Measurements from ENCODE around the gene CHSY1.

CHSY1 gene

DNA sequence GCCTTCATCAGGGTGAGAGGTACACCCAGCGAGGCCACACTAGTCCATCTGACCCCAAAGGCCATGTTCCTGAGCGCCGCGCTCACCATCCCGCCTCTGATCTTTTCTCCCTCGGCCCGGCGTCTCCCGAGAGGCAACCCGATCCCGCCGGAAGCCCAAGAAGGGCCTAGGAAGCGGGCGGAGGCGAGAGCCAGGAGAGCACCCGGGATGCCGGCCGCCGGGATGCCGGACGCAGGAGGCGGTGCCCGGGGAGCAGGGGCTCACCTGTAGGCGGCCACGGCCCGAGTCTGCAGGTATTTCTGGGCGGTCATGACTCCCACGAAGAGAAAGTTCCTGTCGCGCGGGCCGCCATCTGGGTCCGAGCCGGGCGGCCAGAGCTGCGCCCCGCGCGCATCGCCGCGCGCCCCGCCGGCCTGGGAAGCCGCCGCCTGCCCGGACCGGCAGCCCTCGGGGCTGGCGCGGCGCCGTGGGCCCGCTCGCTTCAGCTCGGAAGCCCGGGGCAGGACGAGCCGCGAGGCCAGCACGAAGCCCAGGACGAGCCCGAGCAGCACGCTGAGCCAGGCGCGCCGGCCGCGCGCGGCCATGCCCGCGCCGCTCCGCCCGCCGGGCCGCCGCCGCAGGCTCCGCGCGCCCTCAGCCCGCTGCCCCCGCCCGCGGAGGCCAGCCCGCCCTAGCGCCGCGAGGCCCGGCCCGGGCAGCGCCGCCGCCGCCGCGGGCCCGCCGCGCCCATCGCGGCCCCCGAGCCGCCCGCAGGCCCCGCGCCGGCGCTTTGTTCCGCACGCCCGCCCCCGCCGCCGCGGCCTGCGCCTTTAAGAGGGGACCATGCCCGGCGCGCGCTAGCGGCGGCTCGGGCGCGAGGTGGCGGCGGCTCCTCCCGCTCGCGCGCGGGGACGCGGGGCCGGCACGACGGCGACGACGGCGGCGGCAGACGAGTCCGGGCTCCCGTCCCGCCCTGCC lies 697 bp downstream of the CHSY1 start:
- Histone ChIP-seq H3K9me3 (ENCODE audit: control insufficient read depth, low read length) (no peaks in the 10 kb centered on the region), H3K27ac (peak overlapping the region; percentile 56), H3K79me2 (peaks cover 21% of the 10 kb centered on the region), H2AFZ (peak overlapping the region; percentile 62), H3K36me3 (ENCODE audit: control insufficient read depth, insufficient read depth, low read length) (no peaks in the 10 kb centered on the region), H3K4me2 (ENCODE audit: low read length) (peak overlapping the region; percentile 66), H3K4me3 (ENCODE audit: low read depth, low read length) (peak overlapping the region; percentile 64), H3K4me1 (peaks cover 6% of the 10 kb centered on the region), H3K9ac (no peak overlapping the region), H3K27me3 (ENCODE audit: control insufficient read depth, insufficient read depth, low read length) (no peaks in the 10 kb centered on the region)
- TF ChIP-seq, protein P1, sequence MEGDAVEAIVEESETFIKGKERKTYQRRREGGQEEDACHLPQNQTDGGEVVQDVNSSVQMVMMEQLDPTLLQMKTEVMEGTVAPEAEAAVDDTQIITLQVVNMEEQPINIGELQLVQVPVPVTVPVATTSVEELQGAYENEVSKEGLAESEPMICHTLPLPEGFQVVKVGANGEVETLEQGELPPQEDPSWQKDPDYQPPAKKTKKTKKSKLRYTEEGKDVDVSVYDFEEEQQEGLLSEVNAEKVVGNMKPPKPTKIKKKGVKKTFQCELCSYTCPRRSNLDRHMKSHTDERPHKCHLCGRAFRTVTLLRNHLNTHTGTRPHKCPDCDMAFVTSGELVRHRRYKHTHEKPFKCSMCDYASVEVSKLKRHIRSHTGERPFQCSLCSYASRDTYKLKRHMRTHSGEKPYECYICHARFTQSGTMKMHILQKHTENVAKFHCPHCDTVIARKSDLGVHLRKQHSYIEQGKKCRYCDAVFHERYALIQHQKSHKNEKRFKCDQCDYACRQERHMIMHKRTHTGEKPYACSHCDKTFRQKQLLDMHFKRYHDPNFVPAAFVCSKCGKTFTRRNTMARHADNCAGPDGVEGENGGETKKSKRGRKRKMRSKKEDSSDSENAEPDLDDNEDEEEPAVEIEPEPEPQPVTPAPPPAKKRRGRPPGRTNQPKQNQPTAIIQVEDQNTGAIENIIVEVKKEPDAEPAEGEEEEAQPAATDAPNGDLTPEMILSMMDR (IDR thresholded peaks at IDR 0.05), result no peak

DNA sequence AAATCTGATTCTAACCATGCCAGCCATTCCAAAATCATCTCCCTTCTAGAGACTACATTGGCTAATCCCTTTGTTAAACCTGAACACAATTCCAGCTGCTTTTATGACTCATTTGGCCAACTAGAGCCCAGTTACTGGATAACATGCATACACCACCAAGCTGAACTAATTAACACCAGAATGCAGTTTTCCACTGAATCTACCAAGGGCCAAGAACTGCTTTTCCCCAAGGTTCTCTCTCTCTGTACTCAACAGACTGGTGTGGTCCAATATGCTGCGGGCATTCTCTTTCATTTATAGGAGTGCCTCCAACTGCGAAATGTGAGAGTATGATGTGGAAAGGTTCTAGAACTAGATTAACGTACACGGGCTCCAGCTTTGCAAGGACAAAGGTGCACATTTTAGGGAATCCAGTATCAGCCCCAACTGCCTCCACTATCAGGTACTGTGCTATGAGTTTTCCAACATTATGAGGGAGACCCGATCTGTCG lies 1.5 kb downstream of the CHSY1 start:
- no peaks in the 10 kb centered on the region for H3K27me3 ChIP-seq (ENCODE audit: control insufficient read depth, insufficient read depth, low read length)
- peak overlapping the region; percentile 58 for H2AFZ ChIP-seq
- no peak overlapping the region for H3K9ac ChIP-seq
- TF ChIP-seq, protein P1 (IDR thresholded peaks at IDR 0.05), result no peak
- H3K36me3 ChIP-seq (ENCODE audit: control insufficient read depth, insufficient read depth, low read length), result no peaks in the 10 kb centered on the region
- peaks cover 10% of the 10 kb centered on the region for H3K4me1 ChIP-seq
- no peaks in the 10 kb centered on the region for H3K9me3 ChIP-seq (ENCODE audit: control insufficient read depth, low read length)
- H3K4me3 ChIP-seq (ENCODE audit: low read depth, low read length), result peak overlapping the region; percentile 64
- peak overlapping the region; percentile 66 for H3K4me2 ChIP-seq (ENCODE audit: low read length)
- H3K27ac ChIP-seq, result peak overlapping the region; percentile 56
- H3K79me2 ChIP-seq, result peaks cover 27% of the 10 kb centered on the region

DNA sequence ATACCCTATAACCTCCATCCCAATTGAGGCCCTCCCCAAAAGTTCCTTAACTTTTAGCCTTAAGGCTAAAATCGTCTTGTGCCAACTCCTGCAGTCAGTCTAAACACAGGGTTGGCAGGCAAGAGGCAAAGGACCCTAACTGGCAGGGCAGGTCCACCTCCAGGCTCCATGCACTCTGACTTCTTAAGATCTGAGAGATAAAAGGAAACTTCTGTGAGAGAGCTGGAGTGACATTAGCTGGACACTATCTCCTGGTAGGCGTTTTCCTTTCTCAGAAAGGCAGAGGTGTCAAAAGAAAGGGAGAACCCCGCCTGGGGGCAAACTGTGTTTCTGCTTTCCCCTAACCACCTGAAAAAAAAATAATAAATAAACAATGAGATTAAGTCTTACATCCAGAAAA lies 3.6 kb downstream of the CHSY1 start:
- Histone ChIP-seq H3K4me2 (ENCODE audit: low read length) (no peak overlapping the region), H3K79me2 (peaks cover 27% of the 10 kb centered on the region), H3K4me1 (peaks cover 10% of the 10 kb centered on the region), H3K9ac (no peak overlapping the region), H3K36me3 (ENCODE audit: control insufficient read depth, insufficient read depth, low read length) (no peaks in the 10 kb centered on the region), H3K9me3 (ENCODE audit: control insufficient read depth, low read length) (no peaks in the 10 kb centered on the region), H3K27me3 (ENCODE audit: control insufficient read depth, insufficient read depth, low read length) (no peaks in the 10 kb centered on the region), H2AFZ (no peak overlapping the region), H3K27ac (no peak overlapping the region), H3K4me3 (ENCODE audit: low read depth, low read length) (no peak overlapping the region)
- TF ChIP-seq, protein P1 (IDR thresholded peaks at IDR 0.05), result no peak

DNA sequence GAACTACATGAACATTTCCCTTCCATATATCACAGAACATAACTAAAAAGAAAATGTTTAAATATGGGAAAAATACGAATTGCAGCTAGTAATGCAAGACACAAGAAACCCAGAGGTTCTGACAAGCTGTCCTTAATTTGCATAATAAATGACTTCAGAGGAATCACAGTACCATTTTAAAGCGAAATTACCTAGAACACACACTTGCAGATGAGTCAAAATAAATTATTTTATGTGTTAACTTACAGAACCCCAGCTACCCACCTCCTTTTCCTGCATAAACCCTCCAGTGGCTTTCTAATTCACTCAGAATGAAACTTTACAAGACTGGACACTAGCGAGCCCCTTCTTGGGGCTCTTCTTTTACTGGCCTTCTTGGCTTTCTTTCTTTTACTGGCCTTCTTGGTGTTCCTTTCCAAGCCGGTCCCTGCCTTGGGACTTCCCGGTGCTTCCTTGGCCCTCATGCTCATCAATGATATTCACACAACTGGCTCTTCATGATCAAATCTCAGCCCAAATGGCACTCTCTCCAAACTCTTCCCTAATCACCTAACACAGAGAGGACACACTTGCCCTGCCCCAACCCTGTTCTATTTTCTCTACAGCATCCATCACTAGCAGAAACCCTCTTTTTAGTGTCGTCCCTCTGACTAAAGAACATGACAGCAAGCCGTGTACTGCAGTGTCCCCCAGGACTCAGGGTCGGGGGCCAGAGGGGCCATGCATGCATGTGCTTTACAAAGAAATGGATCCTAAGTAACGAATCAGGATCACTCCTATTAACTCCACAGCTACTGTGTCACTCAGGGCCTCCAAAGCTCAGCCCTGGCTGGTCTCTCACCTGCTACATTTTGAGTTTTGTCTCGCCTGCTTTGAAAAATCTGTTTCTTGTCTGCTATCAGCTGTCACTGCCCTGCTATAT lies 4.8 kb downstream of the CHSY1 start:
- peaks cover 10% of the 10 kb centered on the region for H3K4me1 ChIP-seq
- H3K4me3 ChIP-seq (ENCODE audit: low read depth, low read length), result no peak overlapping the region
- no peak overlapping the region for H2AFZ ChIP-seq
- H3K79me2 ChIP-seq, result peaks cover 27% of the 10 kb centered on the region
- no peak overlapping the region for H3K9ac ChIP-seq
- no peaks in the 10 kb centered on the region for H3K36me3 ChIP-seq (ENCODE audit: control insufficient read depth, insufficient read depth, low read length)
- TF ChIP-seq, protein P1 (IDR thresholded peaks at IDR 0.05), result no peak
- no peak overlapping the region for H3K4me2 ChIP-seq (ENCODE audit: low read length)
- no peaks in the 10 kb centered on the region for H3K9me3 ChIP-seq (ENCODE audit: control insufficient read depth, low read length)
- no peaks in the 10 kb centered on the region for H3K27me3 ChIP-seq (ENCODE audit: control insufficient read depth, insufficient read depth, low read length)
- no peak overlapping the region for H3K27ac ChIP-seq
